Loucy (cell line): ENCODE data around the gene STAT3.
"Not testable (repeated sequence)": the region's sequence is repeated elsewhere in the genome, so short reads cannot be mapped to it uniquely, and the experiment has no call there.

Experiments used
- EZH2phosphoT487 ChIP-seq: fragments of 200-600 bp; IDR thresholded peaks from 2 replicates; pipeline ENCODE4 v1.6.1; 2018; ENCODE audit warnings: antibody characterized with exemption, mild to moderate bottlenecking, moderate library complexity, borderline replicate concordance
- TF ChIP-seq, protein P1 (sequence below): fragments of 200-600 bp; sonication (generic); conservative IDR thresholded peaks from 2 replicates; pipeline ENCODE4 v1.5.1; 2014; ENCODE audit warnings: mild to moderate bottlenecking, antibody characterized with exemption, low read length

DNA sequence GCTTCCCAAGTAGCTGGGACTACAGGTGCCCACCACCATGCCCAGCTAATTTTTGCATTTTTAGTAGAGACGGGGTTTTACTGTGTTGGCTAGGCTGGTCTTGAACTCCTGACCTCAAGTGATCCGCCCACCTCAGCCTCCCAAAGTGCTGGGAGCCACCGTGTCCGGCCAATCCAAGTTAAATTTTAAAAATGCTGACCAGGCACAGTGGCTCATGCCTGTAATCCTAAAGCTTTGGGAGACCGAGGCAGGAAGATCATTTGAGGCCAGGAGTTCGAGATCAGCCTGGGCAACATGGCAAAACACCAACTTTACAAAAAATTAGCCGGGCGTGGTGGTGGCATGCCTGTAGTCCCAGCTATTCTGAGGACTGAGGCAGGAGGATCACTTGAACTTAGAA, 3.2 kb upstream of the STAT3 start:
- TF ChIP-seq, protein P1, sequence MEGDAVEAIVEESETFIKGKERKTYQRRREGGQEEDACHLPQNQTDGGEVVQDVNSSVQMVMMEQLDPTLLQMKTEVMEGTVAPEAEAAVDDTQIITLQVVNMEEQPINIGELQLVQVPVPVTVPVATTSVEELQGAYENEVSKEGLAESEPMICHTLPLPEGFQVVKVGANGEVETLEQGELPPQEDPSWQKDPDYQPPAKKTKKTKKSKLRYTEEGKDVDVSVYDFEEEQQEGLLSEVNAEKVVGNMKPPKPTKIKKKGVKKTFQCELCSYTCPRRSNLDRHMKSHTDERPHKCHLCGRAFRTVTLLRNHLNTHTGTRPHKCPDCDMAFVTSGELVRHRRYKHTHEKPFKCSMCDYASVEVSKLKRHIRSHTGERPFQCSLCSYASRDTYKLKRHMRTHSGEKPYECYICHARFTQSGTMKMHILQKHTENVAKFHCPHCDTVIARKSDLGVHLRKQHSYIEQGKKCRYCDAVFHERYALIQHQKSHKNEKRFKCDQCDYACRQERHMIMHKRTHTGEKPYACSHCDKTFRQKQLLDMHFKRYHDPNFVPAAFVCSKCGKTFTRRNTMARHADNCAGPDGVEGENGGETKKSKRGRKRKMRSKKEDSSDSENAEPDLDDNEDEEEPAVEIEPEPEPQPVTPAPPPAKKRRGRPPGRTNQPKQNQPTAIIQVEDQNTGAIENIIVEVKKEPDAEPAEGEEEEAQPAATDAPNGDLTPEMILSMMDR: not testable (repeated sequence)
- not testable (repeated sequence) for TF ChIP-seq EZH2phosphoT487
